Astrocyte of the cerebellum (primary cell): ENCODE measurements around the gene UFD1.

Source experiments
- DNase-seq: peaks from one replicate; pipeline ENCODE4 v3.0.0-alpha.2; 2011; ENCODE audit warnings: low read depth
- H3K4me3 ChIP-seq: 2 replicates; pipeline ENCODE4 v1.5.1; 2011; ENCODE audit warnings: mild to moderate bottlenecking, low read depth, low read length, moderate library complexity
- CTCF ChIP-seq: IDR thresholded peaks from 2 replicates; pipeline ENCODE4 v1.5.1; 2012; ENCODE audit warnings: low read length, low read depth, moderate library complexity, mild to moderate bottlenecking; ENCODE audit errors: missing control alignments
- in situ Hi-C: cut with HindIII; loops from 2 replicates; pipeline ENCODE4 v1.10.0; 2017; ENCODE audit warnings: low sequenced_read_pairs

UFD1 gene

GRCh38 chr22:19431649-19432132 is 47.3 kb downstream of the UFD1 start, which contains the start of gene HIRA:
Gene HIRA, minus strand, starts transcription at chr22:19431733. Its CDS starts 257 bp downstream, at chr22:19431476.
- H3K4me3 ChIP-seq, result peak within 1 kb of the TSS; percentile 74
- no peak for TF ChIP-seq CTCF
- in situ Hi-C loops, result no loop called here
- peak; percentile 45 for DNase-seq

GRCh38 chr22:19430890-19431541 is 48.0 kb downstream of the UFD1 start:
- peak; percentile 33 for TF ChIP-seq CTCF
- H3K4me3 ChIP-seq, result peak overlapping the region; percentile 74
- in situ Hi-C loops, result no loop called here
- no peak for DNase-seq

GRCh38 chr22:19429950-19430889 is 48.8 kb downstream of the UFD1 start:
- peak overlapping the region; percentile 74 for H3K4me3 ChIP-seq
- DNase-seq, result peak; percentile 12
- in situ Hi-C loops, result no loop called here
- no peak for TF ChIP-seq CTCF

- no peak overlapping the region for H3K4me3 ChIP-seq
- in situ Hi-C loops, result no loop called here
- no peak for TF ChIP-seq CTCF
- no peak for DNase-seq
Measured at GRCh38 chr22:19424186-19424500, 54.9 kb downstream of the UFD1 start.

GRCh38 chr22:19422440-19423301 is 56.3 kb downstream of the UFD1 start:
- in situ Hi-C loops, result no loop called here
- DNase-seq, result no peak
- no peak overlapping the region for H3K4me3 ChIP-seq
- TF ChIP-seq CTCF, result no peak

GRCh38 chr22:19420321-19420720 is 58.7 kb downstream of the UFD1 start:
- in situ Hi-C loops, result no loop called here
- DNase-seq, result no peak
- no peak for TF ChIP-seq CTCF
- no peak overlapping the region for H3K4me3 ChIP-seq
